Body of pancreas (tissue), 4 donors: ENCODE data around the gene DNAH1. TPM values are rescaled to one million over a fixed set of nuclear protein-coding genes. Genes with fewer than 3 reads are reported as not detected.
A peak's percentile ranks its signal among the peaks of the same experiment; 100 is the strongest.
"Not testable (repeated sequence)": the region's sequence is repeated elsewhere in the genome, so short reads cannot be mapped to it uniquely, and the experiment has no call there.

Source experiments
- ATAC-seq: fragments of 150-250 bp; one replicate; pipeline ENCODE4 v1.9.1; 2016
- DNase-seq, 4 donors: peaks; one replicate each; pipeline ENCODE4 v3.0.0-alpha.2; 2019
- H3K27ac ChIP-seq, 4 donors: fragments of 200-600 bp; sonication (generic); 1 replicate in 3 of 4; 2 replicates in 1 of 4; pipeline versions ENCODE4 v1.5.1 to v1.6.1; 2016 to 2019; ENCODE audit warnings: mild to moderate bottlenecking in 1 of 4, mixed read lengths in 1 of 4, moderate library complexity in 1 of 4
- H3K27me3 ChIP-seq, 2 donors: fragments of 200-600 bp; sonication (generic); one replicate each; pipeline ENCODE4 v1.6.0; 2016; ENCODE audit warnings: mild to moderate bottlenecking in 1 of 2
- H3K36me3 ChIP-seq, 2 donors: fragments of 200-600 bp; sonication (generic); replicated peaks in 1 of 2; 2 replicates each; pipeline ENCODE4 v1.5.1; 2016; ENCODE audit warnings: low read depth in 2 of 2; ENCODE audit not compliant: insufficient read depth in 1 of 2
- H3K4me1 ChIP-seq: fragments of 200-600 bp; sonication (generic); one replicate; pipeline ENCODE4 v1.6.0; 2016
- H3K4me3 ChIP-seq, 2 donors: fragments of 200-600 bp; sonication (generic); 1 replicate in 1 of 2; 2 replicates in 1 of 2; pipeline ENCODE4 v1.5.1; 2016 to 2019
- H3K9me3 ChIP-seq, 3 donors: fragments of 200-600 bp; sonication (generic); 1 replicate in 2 of 3; 2 replicates in 1 of 3; pipeline ENCODE4 v1.5.1; 2016
- CTCF ChIP-seq, 7 experiments: fragments of 450-650 bp in 4 of 7; fragments of 200-600 bp in 3 of 7; sonication (generic) in 3 of 7; IDR thresholded peaks; one replicate each; pipeline ENCODE4 v1.5.1; 2016 to 2019; ENCODE audit warnings: antibody characterized with exemption in 7 of 7
- POLR2A ChIP-seq, 3 donors: fragments of 450-650 bp; IDR thresholded peaks; one replicate each; pipeline ENCODE4 v1.6.1; 2016; ENCODE audit warnings: antibody characterized with exemption in 3 of 3, mild to moderate bottlenecking in 2 of 3
- WGBS, 2 donors: methylation state at CpG; one replicate each; pipeline ENCODE4 v1.1.5; 2017; 5-methylcytosine and 5-hydroxymethylcytosine counted together
- intact Hi-C: fragments of 100-400 bp; cut with DNase I; formaldehyde crosslinking; loops from one replicate; pipeline ENCODE4 v1.15.1; 2023
- total RNA-seq, 2 donors: library from RNA; depleted of rRNA; stranded (reverse); fragments of >200 nt; gene quantifications; one replicate each; pipeline ENCODE4 v1.1.0, GENCODE V29; 2016

The DNAH1 gene
- total RNA-seq, 2 donors from 2014 or later, result 6.0 to 14.8 TPM

GRCh38 chr3:52272831-52273230 lies 43.3 kb upstream of the DNAH1 start:
- Histone ChIP-seq H3K36me3 (peaks cover 4 to 5% of the 10 kb centered on the region in 2 donors), H3K4me3 (no peak overlapping the region), H3K27ac (no peak overlapping the region), H3K4me1 (peaks cover 69% of the 10 kb centered on the region), H3K27me3 (no peaks in the 10 kb centered on the region), H3K9me3 (no peaks in the 10 kb centered on the region)
- TF ChIP-seq POLR2A (IDR thresholded peaks at IDR 0.05), result no peak
- no peak for TF ChIP-seq CTCF (IDR thresholded peaks at IDR 0.05)
- intact Hi-C loops, result no loop called here
- 59 to 70% methylated on average over 3 of the region's 3 CpGs for WGBS, 2 donors
- DNase-seq, result no peak
- ATAC-seq, result no peak

GRCh38 chr3:52274781-52275180 lies 41.3 kb upstream of the DNAH1 start:
- H3K4me3 ChIP-seq, DNase-seq, H3K9me3 ChIP-seq, intact Hi-C loops, H3K27ac ChIP-seq, H3K27me3 ChIP-seq, H3K36me3 ChIP-seq, ATAC-seq: not testable (repeated sequence)
- H3K4me1 ChIP-seq, result peaks cover 77% of the 10 kb centered on the region
- 91 to 94% methylated on average over 18 of the region's 18 CpGs for WGBS, 2 donors

- peak; percentile 38 for ATAC-seq
- no peak for TF ChIP-seq CTCF (IDR thresholded peaks at IDR 0.05)
- TF ChIP-seq POLR2A (IDR thresholded peaks at IDR 0.05), result peak; percentile 48 to 82 (median 76)
- peak overlapping the region; percentile 55 to 85 for H3K4me3 ChIP-seq
- peak overlapping the region; percentile 87 to 98 (median 97) for H3K27ac ChIP-seq
- H3K27me3 ChIP-seq, result no peaks in the 10 kb centered on the region
- H3K4me1 ChIP-seq, result peaks cover 66% of the 10 kb centered on the region
- intact Hi-C loops, result no loop called here
- peak; percentile 81 to 86 (median 84) for DNase-seq
- H3K36me3 ChIP-seq, result no peaks in the 10 kb centered on the region
- H3K9me3 ChIP-seq, result no peaks in the 10 kb centered on the region
- 0 to 3% methylated on average over 28 of the region's 28 CpGs for WGBS, 2 donors
These were observed 38.8 kb upstream of the DNAH1 start for GRCh38 chr3:52277071-52277964.

- H3K27ac ChIP-seq, result peak overlapping the region; percentile 87 to 98 (median 97)
- intact Hi-C loops, result no loop called here
- H3K27me3 ChIP-seq, result no peaks in the 10 kb centered on the region
- DNase-seq (peak in 2 of 4 donors; percentile 64 to 65), ATAC-seq (peak; percentile 83)
- TF ChIP-seq POLR2A (IDR thresholded peaks at IDR 0.05) (no peak), CTCF (IDR thresholded peaks at IDR 0.05) (peak in 6 of 7 experiments; percentile 23 to 64 (median 42))
- H3K4me1 ChIP-seq, result peaks cover 67% of the 10 kb centered on the region
- H3K9me3 ChIP-seq, result no peaks in the 10 kb centered on the region
- 0 to 1% methylated on average over 10 to 53 of the region's 54 CpGs for WGBS, 2 donors
- H3K4me3 ChIP-seq, result peak overlapping the region; percentile 55 to 85
- no peaks in the 10 kb centered on the region for H3K36me3 ChIP-seq
These were observed 38.1 kb upstream of the DNAH1 start for GRCh38 chr3:52277972-52278509.

GRCh38 chr3:52278510-52279069 lies 37.5 kb upstream of the DNAH1 start, which contains the start of gene WDR82:
Gene WDR82, minus strand, starts transcription at chr3:52278649. Its CDS starts 288 bp downstream, at chr3:52278361.
- DNase-seq (peak; percentile 97 to 99 (median 98)), ATAC-seq (peak; percentile 94)
- intact Hi-C loops, result no loop called here
- Histone ChIP-seq H3K27ac (peak within 1 kb of the TSS; percentile 87 to 98 (median 97)), H3K36me3 (no peaks in the 10 kb centered on the region), H3K9me3 (no peaks in the 10 kb centered on the region), H3K27me3 (no peaks in the 10 kb centered on the region), H3K4me1 (peaks cover 66% of the 10 kb centered on the region), H3K4me3 (peak within 1 kb of the TSS; percentile 55 to 85)
- peak in 5 of 7 experiments; percentile 23 to 53 (median 41) for TF ChIP-seq CTCF (IDR thresholded peaks at IDR 0.05)
- peak; percentile 79 to 89 (median 87) for TF ChIP-seq POLR2A (IDR thresholded peaks at IDR 0.05)
- 0 to 1% methylated on average over 1 to 58 of the region's 58 CpGs for WGBS, 2 donors
